HEK293 (cell line): Measurements from ENCODE around the gene FAM168A.
A peak's percentile ranks its signal among the peaks of the same experiment; 100 is the strongest.

ENCODE experiments used
- CTCF ChIA-PET: fragments of 350-600 bp; formaldehyde crosslinking; extraction: SDS; loops from one replicate; lab custom pipeline; 2021; ENCODE audit warnings: antibody characterized with exemption; lab: Yijun Ruan, JAX
- POLR2A ChIA-PET: fragments of 300-600 bp; formaldehyde crosslinking; extraction: SDS; loops from one replicate; lab custom pipeline; 2020; ENCODE audit warnings: antibody characterized with exemption, inconsistent platforms; lab: Yijun Ruan, JAX
- H3K27ac ChIP-seq: fragments of 200-500 bp; sonication (Bioruptor generic); 2 replicates; pipeline ENCODE4 v1.5.1; 2014; ENCODE audit warnings: low read depth, low read length, control low read depth, inconsistent platforms; ENCODE audit errors: extremely low read depth
- H3K36me3 ChIP-seq, 2 experiments: fragments of 200-500 bp in 1 of 2; sonication (Bioruptor generic) in 1 of 2; 1 replicate in 1 of 2; 2 replicates in 1 of 2; pipeline ENCODE4 v1.5.1; 2014 to 2017; ENCODE audit warnings: inconsistent platforms in 2 of 2, low read length in 2 of 2; ENCODE audit not compliant: control insufficient read depth in 2 of 2, insufficient read depth in 1 of 2
- H3K4me1 ChIP-seq: fragments of 200-500 bp; sonication (Bioruptor generic); 2 replicates; pipeline ENCODE4 v1.5.1; 2014; ENCODE audit warnings: mild to moderate bottlenecking, low read length, inconsistent platforms; ENCODE audit not compliant: control insufficient read depth, insufficient read depth
- H3K4me3 ChIP-seq: 2 replicates; pipeline ENCODE4 v1.5.1; 2011; ENCODE audit warnings: low read depth, mild to moderate bottlenecking, control low read depth, low read length, moderate library complexity
- H3K9me3 ChIP-seq: fragments of 200-500 bp; sonication (Bioruptor generic); 2 replicates; pipeline ENCODE4 v1.5.1; 2014; ENCODE audit warnings: low read depth, low read length, inconsistent platforms; ENCODE audit not compliant: control insufficient read depth, insufficient read depth
- ATF2 ChIP-seq: fragments of 450-650 bp; formaldehyde crosslinking; IDR thresholded peaks from 2 replicates; pipeline ENCODE4 v1.5.1; 2016; ENCODE audit warnings: missing biosample characterization, missing genetic modification characterization, low read depth
- GLIS2 ChIP-seq: fragments of 450-650 bp; formaldehyde crosslinking; IDR thresholded peaks from 2 replicates; pipeline ENCODE4 v1.5.1; 2016; ENCODE audit warnings: missing biosample characterization, missing genetic modification characterization
- HIC1 ChIP-seq: fragments of 450-650 bp; formaldehyde crosslinking; IDR thresholded peaks from 2 replicates; pipeline ENCODE4 v1.5.1; 2016; ENCODE audit warnings: missing biosample characterization, missing genetic modification characterization
- KLF17 ChIP-seq: fragments of 450-650 bp; formaldehyde crosslinking; IDR thresholded peaks from 2 replicates; pipeline ENCODE4 v1.5.1; 2016; ENCODE audit warnings: missing biosample characterization, missing genetic modification characterization
- MZF1 ChIP-seq: fragments of 450-650 bp; formaldehyde crosslinking; IDR thresholded peaks from 2 replicates; pipeline ENCODE4 v1.5.1; 2017; ENCODE audit warnings: missing biosample characterization, missing genetic modification characterization, borderline replicate concordance
- REPIN1 ChIP-seq: fragments of 450-650 bp; formaldehyde crosslinking; IDR thresholded peaks from 2 replicates; pipeline ENCODE4 v1.5.1; 2017; ENCODE audit warnings: missing biosample characterization, missing genetic modification characterization, low read depth
- ZBTB44 ChIP-seq: fragments of 450-650 bp; IDR thresholded peaks from 2 replicates; pipeline ENCODE4 v1.5.1; 2018; ENCODE audit warnings: missing biosample characterization, mild to moderate bottlenecking, missing genetic modification characterization
- ZNF10 ChIP-seq: fragments of 450-650 bp; formaldehyde crosslinking; IDR thresholded peaks from 2 replicates; pipeline ENCODE4 v1.5.1; 2017; ENCODE audit warnings: missing biosample characterization, missing genetic modification characterization
- ZNF132 ChIP-seq: fragments of 450-650 bp; formaldehyde crosslinking; IDR thresholded peaks from 2 replicates; pipeline ENCODE4 v1.5.1; 2017; ENCODE audit warnings: missing biosample characterization, missing genetic modification characterization, borderline replicate concordance
- ZNF155 ChIP-seq: fragments of 450-650 bp; formaldehyde crosslinking; IDR thresholded peaks from 2 replicates; pipeline ENCODE4 v1.5.1; 2016; ENCODE audit warnings: missing biosample characterization, missing genetic modification characterization
- ZNF274 ChIP-seq, 2 experiments: fragments of 200-500 bp in 1 of 2; fragments of 450-650 bp in 1 of 2; sonication (Bioruptor generic) in 1 of 2; formaldehyde crosslinking in 1 of 2; IDR thresholded peaks; 2 replicates each; pipeline versions ENCODE4 v1.5.1 to v1.6.1; 2014 to 2016; ENCODE audit warnings: borderline replicate concordance in 1 of 2, inconsistent platforms in 1 of 2, low read length in 1 of 2, missing biosample characterization in 1 of 2, missing genetic modification characterization in 1 of 2
- ZNF513 ChIP-seq: fragments of 450-650 bp; IDR thresholded peaks from 2 replicates; pipeline ENCODE4 v1.5.1; 2018; ENCODE audit warnings: missing biosample characterization, missing genetic modification characterization
- ZNF600 ChIP-seq: fragments of 450-650 bp; formaldehyde crosslinking; IDR thresholded peaks from 2 replicates; pipeline ENCODE4 v1.5.1; 2016; ENCODE audit warnings: missing biosample characterization, missing genetic modification characterization
- ZNF677 ChIP-seq: fragments of 450-650 bp; IDR thresholded peaks from 2 replicates; pipeline ENCODE4 v1.5.0; 2018; ENCODE audit warnings: missing biosample characterization, mild to moderate bottlenecking, missing genetic modification characterization, moderate library complexity
- ZNF747 ChIP-seq: fragments of 450-650 bp; formaldehyde crosslinking; IDR thresholded peaks from 2 replicates; pipeline ENCODE4 v1.5.1; 2016; ENCODE audit warnings: missing biosample characterization, missing genetic modification characterization
- ZNF76 ChIP-seq: fragments of 450-650 bp; formaldehyde crosslinking; IDR thresholded peaks from 2 replicates; pipeline ENCODE4; 2016; ENCODE audit warnings: low read depth, missing biosample characterization, missing genetic modification characterization, borderline replicate concordance
- ZNF830 ChIP-seq: fragments of 450-650 bp; IDR thresholded peaks from 2 replicates; pipeline ENCODE4 v1.5.0; 2018; ENCODE audit warnings: missing biosample characterization, missing genetic modification characterization, low read depth, mild to moderate bottlenecking, moderate library complexity
- ZSCAN18 ChIP-seq: fragments of 450-650 bp; formaldehyde crosslinking; IDR thresholded peaks from 2 replicates; pipeline ENCODE4 v1.5.1; 2016; ENCODE audit warnings: missing biosample characterization, missing genetic modification characterization
- ZXDB ChIP-seq: fragments of 450-650 bp; formaldehyde crosslinking; IDR thresholded peaks from 2 replicates; pipeline ENCODE4 v1.5.1; 2016; ENCODE audit warnings: missing biosample characterization, missing genetic modification characterization

The FAM168A gene

GRCh38 chr11:73382183-73382582 lies 215.7 kb downstream of the FAM168A start:
- H3K36me3 ChIP-seq = peaks cover 0 to 3% of the 10 kb centered on the region in 2 experiments; a peak in 1 of 3 replicates
- H3K9me3 ChIP-seq = no peaks in the 10 kb centered on the region
- CTCF ChIA-PET = interaction anchor here (1.3 to 2.1 kb wide), 4 partner anchors 11 to 75 kb away, joined by 3 to 7 read pairs (median 5); no protein-coding TSS in a partner anchor
- TF ChIP-seq ATF2 (tag by site-specific recombination) (no peak), ZNF132 (tag by site-specific recombination) (no peak), MZF1 (tag by site-specific recombination) (no peak)
- POLR2A ChIA-PET = no interaction called here
- H3K27ac ChIP-seq = no peak overlapping the region
- peaks cover 11% of the 10 kb centered on the region; the same call in 1 of the 2 replicates for H3K4me1 ChIP-seq
- no peak overlapping the region for H3K4me3 ChIP-seq

- peak; percentile 44; the same call in 1 of the 2 replicates for TF ChIP-seq ZNF600 (tag by site-specific recombination)
- TF ChIP-seq ZNF830 = no peak
- TF ChIP-seq GLIS2 (tag by site-specific recombination) = 0 out of 2 replicates have a peak, but pooled peaks have one; percentile 6
- Histone ChIP-seq H3K4me1 (peaks cover 11% of the 10 kb centered on the region; the same call in 1 of the 2 replicates), H3K27ac (no peak overlapping the region), H3K4me3 (no peak overlapping the region), H3K9me3 (no peaks in the 10 kb centered on the region), H3K36me3 (peaks cover 0 to 3% of the 10 kb centered on the region in 2 experiments; a peak in 1 of 3 replicates)
- CTCF ChIA-PET = interaction anchor here (1.3 to 2.1 kb wide), 3 partner anchors 12 to 75 kb away, joined by 3 to 7 read pairs (median 6); no protein-coding TSS in a partner anchor
- POLR2A ChIA-PET = no interaction called here
These were observed 216.3 kb downstream of the FAM168A start for GRCh38 chr11:73381589-73381988.

- CTCF ChIA-PET = interaction anchor here (0.7 to 1.3 kb wide), 2 partner anchors 30 to 387 kb away, joined by 3 to 7 read pairs; no protein-coding TSS in a partner anchor
- TF ChIP-seq ZNF747 (tag by site-specific recombination) (no peak), ZNF76 (no peak), ZNF677 (no peak), ZNF274 (IDR thresholded peaks at IDR 0.05; ENCODE audit: low read length) (no peak), ZNF274 (tag by site-specific recombination; IDR thresholded peaks at IDR 0.05; ENCODE audit: borderline replicate concordance) (no peak), ZSCAN18 (tag by site-specific recombination) (no peak), ZNF513 (tag by site-specific recombination) (no peak), KLF17 (tag by site-specific recombination) (no peak), REPIN1 (no peak), ZBTB44 (tag by site-specific recombination) (no peak), ZNF10 (tag by site-specific recombination) (no peak), ZNF155 (tag by site-specific recombination) (no peak), ZXDB (tag by site-specific recombination) (no peak), HIC1 (tag by site-specific recombination) (no peak)
These were observed 217.0 kb downstream of the FAM168A start for GRCh38 chr11:73380897-73381410.

More at GRCh38 chr11:73380897-73381410, 217.0 kb downstream of the FAM168A start:
- peaks cover 0 to 3% of the 10 kb centered on the region in 2 experiments; a peak in 1 of 3 replicates for H3K36me3 ChIP-seq
- no peak overlapping the region for H3K27ac ChIP-seq
- H3K4me1 ChIP-seq = peaks cover 7% of the 10 kb centered on the region; the same call in 1 of the 2 replicates
- H3K4me3 ChIP-seq = no peak overlapping the region
- no peaks in the 10 kb centered on the region for H3K9me3 ChIP-seq
- POLR2A ChIA-PET = no interaction called here
